ENCODE measurements around the gene KIFAP3.
A peak's percentile ranks its signal among the peaks of the same experiment; 100 is the strongest.

Gene KIFAP3

DNA sequence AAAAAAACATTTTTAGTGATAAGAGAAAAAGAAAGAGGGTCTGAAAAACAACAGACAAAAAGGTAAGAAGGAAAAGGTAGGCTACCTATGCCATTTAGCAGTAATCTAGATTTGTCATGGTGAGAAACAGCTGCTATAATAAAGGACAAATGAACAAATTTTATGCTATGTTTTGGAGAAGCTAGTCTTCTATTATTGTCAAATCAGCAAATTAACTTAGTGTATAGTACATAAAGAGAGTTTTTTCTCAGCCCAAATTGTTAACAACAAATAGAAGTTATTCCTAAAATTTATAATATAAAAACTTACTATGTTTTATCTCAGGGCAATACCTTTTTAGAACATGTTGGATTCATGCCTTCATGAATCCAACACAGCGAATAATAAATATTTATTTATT lies 88.7 kb downstream of the KIFAP3 start:
- no peak for DNase-seq (ENCODE audit: low read depth)

DNA sequence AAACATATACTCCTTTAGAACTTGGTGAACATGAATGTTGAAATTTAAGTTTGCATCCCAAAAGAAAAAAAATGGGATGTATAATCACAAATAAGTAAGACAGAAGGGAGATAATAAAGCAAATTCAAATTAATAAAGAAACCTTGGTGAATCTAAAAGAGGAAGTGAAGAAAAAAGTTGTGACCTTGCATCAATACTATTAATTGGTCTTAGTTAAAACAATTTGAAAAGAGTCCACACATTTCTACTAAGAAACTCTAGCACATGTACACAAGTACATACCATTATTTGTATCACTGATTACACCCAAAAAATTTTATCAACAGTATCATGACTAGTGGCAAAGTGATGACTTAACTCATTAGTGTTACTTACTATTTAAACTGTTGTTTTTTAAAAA lies 100.4 kb downstream of the KIFAP3 start:
- DNase-seq (ENCODE audit: low read depth), result no peak

DNA sequence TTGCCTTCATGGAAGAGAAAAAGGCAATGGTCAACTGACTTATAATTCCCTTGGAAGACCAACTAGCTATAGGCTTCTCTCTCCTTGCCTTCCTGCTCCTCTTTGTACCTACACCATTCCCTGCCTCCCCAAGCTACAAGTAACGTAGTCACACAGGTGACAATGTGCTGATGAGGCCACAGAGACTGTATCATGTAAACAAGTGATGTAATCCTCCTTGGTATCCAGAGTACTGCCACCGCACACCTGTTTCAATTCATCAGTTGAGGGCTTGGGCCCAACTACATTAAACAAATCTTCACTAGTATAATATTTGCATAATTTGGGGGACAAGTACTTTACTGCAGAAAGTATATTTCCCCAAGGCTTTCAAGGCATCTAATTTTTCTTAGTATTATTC lies 104.4 kb downstream of the KIFAP3 start:
- DNase-seq (ENCODE audit: low read depth), result no peak

DNA sequence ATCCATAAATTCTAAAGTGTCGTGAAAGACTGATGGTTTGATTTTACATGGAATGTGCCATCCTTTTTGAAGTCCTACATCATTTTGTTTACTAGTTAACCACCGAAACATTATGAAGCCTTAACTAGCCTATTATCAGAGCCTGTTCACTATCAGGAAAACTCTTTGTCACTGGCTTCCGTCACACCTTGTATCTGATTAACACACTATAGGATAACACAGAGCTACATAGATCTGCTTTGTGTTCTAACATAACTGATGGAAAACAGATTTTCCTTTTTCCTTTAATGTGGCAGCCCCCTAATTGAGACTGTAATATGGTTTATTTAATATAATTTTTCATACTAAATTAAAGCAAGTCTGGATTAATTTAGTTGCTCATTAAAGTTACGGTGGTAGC lies 106.3 kb downstream of the KIFAP3 start:
- DNase-seq (ENCODE audit: low read depth), result no peak

DNA sequence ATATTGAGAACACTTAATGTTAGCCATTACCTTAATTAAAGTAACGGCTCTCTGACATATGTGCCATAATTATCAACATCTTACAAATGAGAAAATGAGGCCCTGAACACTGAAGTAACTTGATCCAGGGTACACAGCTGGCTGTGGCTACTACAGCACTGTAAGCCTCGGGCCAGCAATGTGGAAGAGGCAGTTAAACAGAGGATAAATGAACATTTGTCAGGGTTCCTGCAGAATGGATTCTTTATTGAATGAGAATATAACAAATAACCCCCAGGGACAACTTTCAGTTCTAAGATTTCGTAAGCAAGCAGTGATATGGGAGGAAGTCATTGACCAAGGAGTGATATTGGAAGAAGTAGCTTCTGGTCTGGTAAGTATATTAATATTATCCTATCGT lies 110.3 kb downstream of the KIFAP3 start:
- DNase-seq (ENCODE audit: low read depth), result no peak

DNA sequence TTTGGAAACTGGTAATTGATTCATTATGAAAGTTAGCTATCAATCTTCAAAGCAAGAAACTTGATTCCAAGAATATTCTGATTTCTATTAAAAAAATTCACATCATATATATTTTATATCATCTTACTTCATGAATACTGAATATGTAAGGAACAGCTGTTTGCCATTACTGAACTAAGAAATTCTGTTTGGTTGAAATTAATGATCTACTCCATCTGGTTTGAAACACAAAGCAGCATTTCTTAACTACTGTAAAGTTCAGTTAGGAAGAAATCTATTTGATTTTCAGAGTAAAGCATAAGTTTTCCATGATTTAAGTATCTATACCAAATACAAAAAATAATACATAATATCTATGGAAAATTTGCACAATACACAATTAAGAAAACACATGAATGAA lies 114.8 kb downstream of the KIFAP3 start:
- no peak for DNase-seq (ENCODE audit: low read depth)

DNA sequence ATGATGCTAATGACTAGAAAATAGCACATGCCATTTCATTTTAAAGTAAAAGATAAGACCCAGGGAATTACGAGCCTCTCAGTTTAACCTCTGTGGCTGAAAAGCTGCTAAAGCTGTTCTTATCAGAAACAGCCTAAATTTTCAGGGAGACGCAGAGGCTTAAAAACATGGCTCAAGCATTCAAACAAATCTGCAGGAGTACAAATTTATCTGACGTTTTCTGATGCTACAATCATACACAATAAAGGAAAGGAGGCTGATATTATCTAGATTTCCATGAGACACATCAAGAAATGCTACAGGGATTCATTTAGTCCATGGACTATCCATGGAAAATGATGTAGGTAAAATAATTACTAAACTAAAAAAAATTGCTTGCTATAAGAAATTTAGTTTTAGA lies 115.5 kb downstream of the KIFAP3 start:
- no peak for DNase-seq (ENCODE audit: low read depth)

DNA sequence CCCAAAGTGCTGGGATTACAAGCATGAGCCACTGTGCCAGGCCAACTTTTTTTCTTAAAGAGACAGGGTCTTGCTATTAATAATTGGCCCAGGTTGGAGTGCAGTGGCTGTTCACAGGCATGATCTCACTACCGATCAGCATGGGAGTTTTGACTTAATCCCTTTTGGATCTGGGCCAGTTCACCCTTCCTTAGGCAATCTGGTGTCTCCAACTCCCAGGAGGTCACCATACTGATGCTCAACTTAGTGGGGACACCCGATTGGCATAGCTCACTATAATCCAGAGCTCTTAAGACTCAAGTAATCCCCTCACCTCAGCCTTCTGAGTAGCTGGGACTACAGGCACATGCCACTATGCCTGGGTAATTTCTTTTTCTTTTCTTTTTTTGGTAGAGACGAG lies 116.6 kb downstream of the KIFAP3 start:
- DNase-seq (ENCODE audit: low read depth), result no peak

DNA sequence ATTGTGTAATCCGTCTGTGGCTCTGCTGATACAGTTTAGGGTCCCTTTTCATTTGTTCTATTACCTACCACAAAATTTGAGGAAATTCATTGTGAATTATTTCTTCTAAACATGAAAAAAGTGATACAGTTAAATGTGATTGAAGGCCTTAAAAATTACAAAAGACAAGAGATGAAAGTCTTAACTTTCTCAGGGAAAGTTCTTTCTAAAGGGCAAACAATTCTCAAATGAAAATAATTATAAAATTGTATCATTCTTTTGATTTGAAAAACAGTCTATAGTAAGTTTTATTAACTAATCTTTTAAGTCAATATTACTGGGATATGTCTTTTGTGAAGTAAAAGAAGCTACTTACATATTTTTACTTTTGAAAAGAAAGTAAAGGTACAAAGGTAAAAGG lies 123.4 kb downstream of the KIFAP3 start:
- no peak for DNase-seq (ENCODE audit: low read depth)

DNA sequence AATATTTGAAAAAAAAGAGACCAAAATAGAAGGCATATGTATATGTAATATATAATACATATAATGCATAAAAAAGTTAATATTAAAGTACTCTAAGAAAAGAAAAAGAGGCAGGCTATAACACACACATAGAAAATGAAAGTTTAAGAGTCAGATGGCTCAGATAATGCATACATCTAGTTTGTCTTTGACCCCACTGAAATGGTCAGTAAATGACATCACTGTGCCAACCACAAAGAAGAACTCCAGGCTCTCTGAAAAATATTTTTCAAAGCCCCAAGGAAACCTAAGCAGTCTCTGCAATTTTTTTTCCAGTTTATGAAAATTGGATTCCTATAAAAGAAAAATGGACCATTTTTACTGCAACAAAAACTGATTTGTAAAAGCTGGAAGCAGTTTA lies 125.4 kb downstream of the KIFAP3 start:
- DNase-seq (ENCODE audit: low read depth), result no peak

DNA sequence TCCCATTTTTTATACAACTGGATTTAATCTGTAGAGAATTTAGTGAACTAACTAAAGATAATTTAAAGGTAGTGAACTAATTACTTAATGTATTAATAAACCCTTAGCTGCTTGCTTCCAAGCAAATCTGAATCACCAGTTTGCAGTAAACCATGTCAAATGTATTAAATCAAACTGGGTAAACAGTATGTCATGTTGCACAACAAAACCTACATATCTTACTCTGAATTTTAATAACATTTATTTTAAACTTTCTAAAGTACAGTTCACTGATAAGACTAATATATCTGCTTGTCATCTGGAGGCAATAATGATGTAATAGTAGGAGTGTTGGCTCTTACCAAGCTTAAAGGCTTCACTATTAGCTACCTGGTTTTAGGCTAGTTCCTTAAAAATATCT lies 128.3 kb downstream of the KIFAP3 start:
- DNase-seq (ENCODE audit: low read depth), result no peak

DNA sequence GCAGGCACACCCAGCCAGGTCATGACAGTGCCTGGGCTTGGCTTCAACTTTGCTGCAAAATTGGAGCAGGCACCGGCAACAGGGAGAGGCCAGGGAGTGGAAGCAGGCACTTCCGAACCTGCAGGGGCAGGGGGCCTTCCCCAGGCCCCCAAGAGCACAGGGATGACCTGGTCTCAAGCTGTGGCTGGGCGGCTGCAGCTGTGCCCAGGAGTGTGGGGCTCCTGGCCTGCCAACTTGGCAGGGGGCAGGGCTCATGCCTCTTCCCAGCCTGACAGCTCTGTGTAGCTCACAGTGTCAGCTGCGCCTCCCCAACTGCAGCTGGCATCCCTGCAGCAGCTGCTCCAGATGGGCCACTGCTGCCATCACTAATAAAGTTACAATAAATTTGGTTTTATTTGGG lies 129.3 kb downstream of the KIFAP3 start:
- no peak for DNase-seq (ENCODE audit: low read depth)

DNA sequence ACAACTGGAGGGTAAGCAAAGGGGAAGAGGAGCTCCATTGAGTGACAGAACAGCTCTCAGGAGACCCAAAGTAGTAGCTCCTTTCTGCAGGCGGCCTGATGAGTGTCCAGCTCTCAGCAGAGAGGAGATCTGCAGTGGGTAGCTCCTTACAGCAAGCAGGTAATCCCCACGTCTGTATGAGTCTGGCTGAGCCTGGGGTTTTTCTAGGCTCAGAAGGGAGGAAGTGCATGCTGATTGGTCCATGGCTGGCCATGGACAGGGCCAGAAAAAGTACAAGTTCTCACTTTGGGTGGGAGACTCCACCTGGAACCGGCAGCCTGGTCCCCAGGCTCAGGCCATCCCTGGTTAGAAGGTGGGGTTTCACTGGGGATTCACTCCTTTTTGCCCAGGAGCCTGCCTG lies 129.9 kb downstream of the KIFAP3 start:
- DNase-seq (ENCODE audit: low read depth), result no peak

DNA sequence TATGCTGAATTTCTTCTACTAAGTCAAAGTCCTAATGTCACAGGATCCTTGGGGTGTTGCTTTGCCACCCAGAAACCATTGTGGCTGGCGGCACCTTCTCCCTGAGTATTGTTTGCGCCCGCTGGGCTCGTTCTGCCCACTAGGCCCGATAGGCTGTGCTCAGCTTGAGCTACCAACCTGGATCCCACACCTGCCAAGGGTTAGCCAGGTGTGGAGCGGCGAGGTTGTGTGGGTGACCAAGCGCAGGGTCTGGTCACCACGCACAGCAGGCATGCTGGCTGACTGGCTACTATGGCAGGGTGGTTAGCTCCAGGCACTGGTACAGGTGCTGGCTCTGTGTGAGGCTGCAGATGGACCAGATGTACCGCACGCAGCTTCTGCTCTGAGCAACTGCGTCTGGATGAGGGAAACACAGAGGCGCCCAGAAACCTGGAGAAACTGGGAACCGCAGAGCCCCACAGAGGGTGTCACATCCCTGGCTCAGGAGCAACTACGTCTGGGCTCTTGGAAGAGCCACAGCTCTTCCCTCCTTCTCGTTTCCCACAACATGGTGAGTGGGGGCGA lies 130.4 kb downstream of the KIFAP3 start:
- DNase-seq (ENCODE audit: low read depth), result no peak

DNA sequence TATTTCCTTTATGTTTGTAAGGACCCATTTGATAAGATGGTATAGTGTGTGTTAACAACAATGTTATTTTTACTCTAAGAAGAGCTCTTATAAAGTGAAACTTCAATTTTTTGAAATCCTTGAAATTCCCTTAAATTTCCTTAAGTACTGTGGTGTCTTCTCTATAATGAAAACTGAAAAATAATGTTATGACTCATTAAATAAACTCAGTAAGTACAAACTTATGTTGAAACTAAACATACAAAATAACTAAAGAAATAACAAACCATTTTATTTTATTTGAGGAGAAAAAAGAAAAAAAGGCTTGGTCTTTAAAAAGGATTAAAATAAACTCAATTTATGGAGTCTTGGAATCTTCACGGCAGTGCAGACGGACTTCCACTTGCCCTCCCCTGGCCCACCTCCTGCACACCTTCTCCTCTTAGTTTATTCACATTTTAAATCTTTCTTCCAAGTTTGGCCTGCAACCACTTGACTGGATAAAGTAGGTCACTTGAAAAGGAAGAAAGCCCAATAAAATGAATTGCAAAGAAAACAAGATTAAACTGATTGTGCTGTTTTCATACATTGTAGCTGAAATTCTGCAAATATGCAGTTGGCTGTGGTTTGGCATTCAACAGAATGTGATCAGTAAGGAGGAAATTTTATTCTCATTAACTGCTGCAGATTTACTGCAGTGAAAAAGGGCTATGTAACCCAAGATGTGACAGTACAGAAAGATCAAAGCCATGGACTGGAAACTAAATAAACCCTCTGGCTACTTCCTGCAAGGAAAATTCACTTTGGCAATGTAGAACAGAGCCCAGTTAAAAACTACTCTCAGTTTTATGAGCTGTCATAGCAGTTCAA lies 132.3 kb downstream of the KIFAP3 start:
- DNase-seq (ENCODE audit: low read depth), result no peak

DNA sequence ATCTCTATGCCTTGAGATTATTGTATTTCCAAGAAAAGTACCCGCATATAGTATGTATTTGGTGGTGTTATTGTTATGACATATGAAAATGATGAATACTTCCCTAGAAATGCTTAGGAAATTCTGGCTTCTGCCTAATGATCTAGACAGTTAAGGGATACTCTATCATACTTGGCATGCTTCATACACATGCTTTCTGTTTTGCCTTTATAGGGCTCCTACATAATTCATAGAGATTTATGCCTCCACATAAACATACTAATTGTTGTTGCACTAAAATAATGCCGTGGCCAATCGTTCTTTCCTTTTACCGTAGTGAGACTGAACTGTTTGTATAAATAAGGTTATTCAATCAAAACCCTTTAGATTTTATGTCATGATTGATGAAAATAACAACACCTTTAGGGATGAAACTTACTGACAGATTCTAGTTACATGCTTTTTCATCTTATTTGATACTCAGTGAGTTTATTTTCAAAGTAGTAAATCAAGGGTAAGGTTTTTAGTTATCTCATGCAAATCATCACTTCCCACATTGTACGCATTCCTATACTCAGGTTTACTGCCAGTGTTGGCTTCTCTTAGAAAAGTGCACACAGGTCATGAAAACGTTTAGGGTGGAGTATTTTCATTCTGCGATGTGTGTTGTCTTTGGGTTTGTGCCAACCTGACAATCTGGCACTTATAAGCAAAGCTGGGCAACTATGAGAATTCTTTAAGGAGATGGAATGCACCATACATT lies 140.3 kb downstream of the KIFAP3 start:
- DNase-seq (ENCODE audit: low read depth), result peak; percentile 22

DNA sequence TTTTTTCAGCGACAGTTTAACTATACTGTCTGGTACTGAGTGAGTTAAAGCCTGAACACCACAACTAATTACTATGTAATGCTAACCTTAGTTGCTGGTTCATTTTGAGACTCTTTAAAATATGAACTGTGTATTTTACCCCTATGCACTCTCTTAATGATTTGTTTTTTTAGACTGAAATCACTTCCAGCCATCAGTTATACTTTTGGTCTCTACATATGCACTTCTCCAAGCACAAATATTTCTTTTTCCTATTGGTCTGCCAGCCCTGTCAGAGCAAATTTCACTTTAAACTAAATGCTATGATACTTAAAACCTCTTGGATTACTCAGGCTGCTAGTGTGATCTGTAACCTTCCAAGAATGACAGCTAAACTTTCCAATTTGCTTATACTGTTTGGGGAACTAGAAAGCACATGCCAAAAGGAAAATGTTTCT lies 142.7 kb downstream of the KIFAP3 start:
- no peak for DNase-seq (ENCODE audit: low read depth)

DNA sequence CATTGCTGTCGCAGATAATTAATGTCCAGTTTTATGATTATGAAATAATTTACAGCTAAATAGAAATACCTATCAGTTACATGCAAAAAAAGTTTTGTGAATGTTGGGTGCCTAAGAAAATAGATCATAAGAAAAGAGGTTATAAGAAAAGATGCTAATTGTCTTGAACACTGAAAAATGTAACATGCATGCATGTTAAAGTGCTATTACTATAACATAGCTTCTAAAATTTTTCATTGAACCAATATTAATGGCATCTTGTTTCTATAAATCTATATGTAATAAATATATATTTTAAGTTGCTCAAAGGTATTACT lies 145.3 kb downstream of the KIFAP3 start:
- DNase-seq (ENCODE audit: low read depth), result no peak

DNA sequence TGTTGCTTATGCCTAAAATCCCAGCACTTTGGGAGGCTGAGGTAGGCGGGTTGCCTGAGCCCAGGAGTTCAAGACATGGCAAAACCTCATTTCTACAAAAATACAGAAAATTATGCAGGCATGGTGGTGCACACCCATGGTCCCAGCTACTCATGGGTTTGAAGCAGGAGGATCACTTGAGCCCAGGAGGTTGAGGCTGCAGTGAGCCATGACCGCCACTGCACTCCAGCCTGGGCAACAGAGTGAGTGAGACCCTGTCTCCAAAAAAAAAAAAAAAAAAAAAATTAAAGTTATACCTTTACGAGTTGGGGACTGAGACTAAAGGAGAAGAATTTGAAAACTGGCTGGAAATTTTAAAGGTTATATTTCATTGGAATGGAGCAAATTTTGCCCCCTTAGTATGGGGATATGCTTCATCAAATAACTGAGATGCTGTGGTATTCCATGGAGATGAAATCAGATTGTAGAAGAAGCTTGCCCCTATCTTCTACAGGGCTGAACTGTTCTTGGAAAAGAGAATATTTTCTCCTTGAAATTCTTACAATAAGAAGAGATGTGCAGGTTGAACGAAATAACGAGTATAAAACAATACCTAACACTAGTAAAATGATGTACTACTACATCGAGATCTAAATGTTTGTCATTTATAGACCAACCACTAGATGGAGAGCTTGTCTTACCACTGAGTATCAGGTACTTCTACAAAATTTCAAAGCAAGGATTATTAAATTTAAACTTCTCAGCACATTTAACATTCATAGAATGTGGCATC lies 145.9 kb downstream of the KIFAP3 start:
- peak; percentile 39 for DNase-seq (ENCODE audit: low read depth)

DNA sequence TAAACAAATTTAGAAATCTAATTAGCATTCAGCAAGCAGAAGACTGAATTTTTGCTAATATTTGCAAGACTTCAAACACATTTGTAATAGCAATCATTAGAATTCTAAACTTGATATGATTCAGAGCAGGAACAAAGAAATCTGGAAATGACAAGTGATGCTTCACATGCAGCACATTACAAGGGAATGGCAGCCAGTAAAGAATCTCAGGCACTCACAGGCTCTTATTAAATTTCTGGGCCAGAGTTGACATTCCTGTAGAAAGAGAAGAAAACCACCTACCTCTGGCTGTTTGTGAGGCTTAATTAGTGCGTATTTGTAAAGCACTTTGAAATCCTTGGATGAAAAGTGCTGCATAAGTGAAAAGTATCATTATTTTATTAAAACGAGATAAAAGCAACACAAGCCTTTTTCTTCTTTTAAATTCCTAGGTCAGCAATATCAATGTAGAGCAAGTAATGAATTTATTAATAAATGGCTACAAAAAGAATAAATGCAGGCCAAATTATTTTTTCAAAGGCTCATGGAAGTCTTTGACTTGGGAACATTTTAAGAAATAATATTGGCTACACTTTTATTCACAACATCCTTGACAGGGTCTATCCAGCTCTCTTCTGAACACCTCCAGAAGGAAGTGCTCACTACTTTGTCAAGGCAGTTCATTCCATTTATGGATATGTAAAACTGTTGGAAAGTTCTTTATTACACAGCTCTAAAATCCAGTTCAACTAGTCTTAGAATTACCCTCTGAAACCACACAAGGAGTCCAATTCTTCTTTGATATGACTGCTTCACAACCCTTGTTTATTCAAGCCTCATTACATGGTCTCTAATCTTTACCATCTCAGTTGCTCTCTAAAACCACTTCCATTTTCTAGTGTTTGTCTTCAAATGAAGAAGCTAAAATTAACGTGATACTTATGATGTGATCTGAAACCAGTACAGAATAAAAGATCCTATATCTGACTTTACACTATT lies 148.7 kb downstream of the KIFAP3 start:
- DNase-seq (ENCODE audit: low read depth), result no peak

DNA sequence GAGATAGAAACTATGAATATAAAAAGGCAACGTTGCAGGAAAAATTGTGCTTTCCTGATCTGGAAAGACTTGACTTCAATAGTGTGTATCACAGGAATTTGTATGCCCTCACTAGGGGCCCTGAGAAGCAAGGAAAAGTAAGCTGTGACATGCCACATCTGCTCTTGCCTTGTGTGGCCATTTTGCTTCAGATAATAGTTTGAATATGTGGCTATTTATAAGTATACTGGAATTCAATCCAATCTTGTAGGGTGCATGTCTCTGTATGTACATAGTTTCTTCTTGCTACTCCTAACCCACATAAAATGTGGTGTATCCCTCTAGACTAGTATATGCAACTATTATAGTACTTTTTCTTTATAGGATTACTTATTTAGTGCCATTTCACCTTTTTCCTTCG lies 149.7 kb downstream of the KIFAP3 start:
- no peak for DNase-seq (ENCODE audit: low read depth)

Data from HS-5 (cell line).